ENCODE results near the gene ARID2. TPM values are rescaled to one million over a fixed set of nuclear protein-coding genes. Genes with fewer than 3 reads are reported as not detected.
A peak's percentile ranks its signal among the peaks of the same experiment; 100 is the strongest.

The ARID2 gene
- total and polyA plus RNA-seq, 2 of the 13 experiments (the other 11 are each of a cell fraction or from before 2014, with no cell fraction given) = 15.9 to 22.2 TPM

DNA sequence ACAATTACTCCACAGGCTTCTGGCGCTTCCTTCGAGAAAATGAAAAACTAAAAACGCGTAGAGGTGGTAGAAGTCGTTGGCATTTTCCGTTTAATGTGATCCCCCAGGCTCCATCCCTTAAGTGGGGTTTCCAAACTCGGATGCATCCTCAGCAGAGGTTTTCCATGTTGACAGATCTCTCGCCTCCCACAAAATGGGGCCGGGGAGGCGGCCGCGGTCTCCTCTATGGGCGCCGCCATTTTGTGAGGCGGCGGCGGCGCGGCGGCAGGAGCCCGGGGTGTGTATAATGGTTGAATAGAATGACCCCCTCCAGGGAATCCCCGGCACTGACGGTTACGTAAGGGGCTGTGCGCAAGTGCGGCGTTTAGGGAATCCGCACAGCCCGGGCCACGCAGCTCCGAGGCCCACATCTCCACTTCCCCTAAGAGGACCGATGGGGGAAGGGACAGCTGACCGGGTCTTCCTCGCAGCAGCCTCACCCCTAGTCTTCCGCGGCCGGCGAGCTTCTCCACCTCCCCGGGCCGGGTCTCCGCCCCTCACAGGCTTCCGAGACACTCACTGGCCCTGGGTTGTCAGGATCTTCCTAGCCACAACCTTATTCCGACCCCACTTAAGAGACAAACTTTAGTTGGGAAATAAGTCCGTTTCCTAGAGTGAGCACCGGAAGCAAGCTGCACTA is 2.1 kb upstream of the ARID2 start (continued):
- TF ChIP-seq, protein P1, sequence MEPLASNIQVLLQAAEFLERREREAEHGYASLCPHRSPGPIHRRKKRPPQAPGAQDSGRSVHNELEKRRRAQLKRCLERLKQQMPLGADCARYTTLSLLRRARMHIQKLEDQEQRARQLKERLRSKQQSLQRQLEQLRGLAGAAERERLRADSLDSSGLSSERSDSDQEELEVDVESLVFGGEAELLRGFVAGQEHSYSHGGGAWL (CRISPR knock-in tag; IDR thresholded peaks at IDR 0.05) = no peak
- TF ChIP-seq, protein P2, sequence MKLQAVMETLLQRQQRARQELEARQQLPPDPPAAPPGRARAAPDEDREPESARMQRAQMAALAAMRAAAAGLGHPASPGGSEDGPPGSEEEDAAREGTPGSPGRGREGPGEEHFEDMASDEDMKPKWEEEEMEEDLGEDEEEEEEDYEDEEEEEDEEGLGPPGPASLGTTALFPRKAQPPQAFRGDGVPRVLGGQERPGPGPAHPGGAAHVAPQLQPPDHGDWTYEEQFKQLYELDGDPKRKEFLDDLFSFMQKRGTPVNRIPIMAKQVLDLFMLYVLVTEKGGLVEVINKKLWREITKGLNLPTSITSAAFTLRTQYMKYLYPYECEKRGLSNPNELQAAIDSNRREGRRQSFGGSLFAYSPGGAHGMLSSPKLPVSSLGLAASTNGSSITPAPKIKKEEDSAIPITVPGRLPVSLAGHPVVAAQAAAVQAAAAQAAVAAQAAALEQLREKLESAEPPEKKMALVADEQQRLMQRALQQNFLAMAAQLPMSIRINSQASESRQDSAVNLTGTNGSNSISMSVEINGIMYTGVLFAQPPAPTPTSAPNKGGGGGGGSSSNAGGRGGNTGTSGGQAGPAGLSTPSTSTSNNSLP (IDR thresholded peaks at IDR 0.05; ENCODE audit: low read depth, low read length) = no peak
- TF ChIP-seq ZNF296 (CRISPR knock-in tag; conservative IDR thresholded peaks at IDR 0.05) (no peak), THAP11 (CRISPR knock-in tag; IDR thresholded peaks at IDR 0.05) (peak; percentile 79), MYNN (CRISPR knock-in tag; IDR thresholded peaks at IDR 0.05; ENCODE audit: low read depth) (peak; percentile 57; the same call in 1 of the 2 replicates), CREM (IDR thresholded peaks at IDR 0.05) (peak; percentile 44), CREM (CRISPR knock-in tag; IDR thresholded peaks at IDR 0.05) (no peak), ZIK1 (CRISPR knock-in tag; IDR thresholded peaks at IDR 0.05; ENCODE audit: borderline replicate concordance, low read depth) (no peak), GABPB1 (CRISPR knock-in tag; IDR thresholded peaks at IDR 0.05) (peak; percentile 86), NFE2L1 (CRISPR knock-in tag; IDR thresholded peaks at IDR 0.05; ENCODE audit: borderline replicate concordance) (no peak), DPF2 (CRISPR knock-in tag; IDR thresholded peaks at IDR 0.05; ENCODE audit: borderline replicate concordance, low read depth) (no peak), ZNF143 (CRISPR knock-in tag; IDR thresholded peaks at IDR 0.05) (peak; percentile 39; the same call in 1 of the 2 replicates), TGIF2 (CRISPR knock-in tag; IDR thresholded peaks at IDR 0.05) (peak; percentile 68; the same call in 1 of the 2 replicates), NRL (CRISPR knock-in tag; IDR thresholded peaks at IDR 0.05; ENCODE audit: borderline replicate concordance) (peak; percentile 16; the same call in 1 of the 2 replicates), HMGA1 (CRISPR knock-in tag; conservative IDR thresholded peaks at IDR 0.05) (no peak), MXD4 (CRISPR knock-in tag; IDR thresholded peaks at IDR 0.05) (no peak; the same call in 1 of the 2 replicates), NFYB (CRISPR knock-in tag; IDR thresholded peaks at IDR 0.05) (no peak), CBX2 (IDR thresholded peaks at IDR 0.05; ENCODE audit: low read depth, low read length) (no peak), CBX2 (CRISPR knock-in tag; IDR thresholded peaks at IDR 0.05; ENCODE audit: low read depth) (no peak)
- TF ChIP-seq, protein P3, sequence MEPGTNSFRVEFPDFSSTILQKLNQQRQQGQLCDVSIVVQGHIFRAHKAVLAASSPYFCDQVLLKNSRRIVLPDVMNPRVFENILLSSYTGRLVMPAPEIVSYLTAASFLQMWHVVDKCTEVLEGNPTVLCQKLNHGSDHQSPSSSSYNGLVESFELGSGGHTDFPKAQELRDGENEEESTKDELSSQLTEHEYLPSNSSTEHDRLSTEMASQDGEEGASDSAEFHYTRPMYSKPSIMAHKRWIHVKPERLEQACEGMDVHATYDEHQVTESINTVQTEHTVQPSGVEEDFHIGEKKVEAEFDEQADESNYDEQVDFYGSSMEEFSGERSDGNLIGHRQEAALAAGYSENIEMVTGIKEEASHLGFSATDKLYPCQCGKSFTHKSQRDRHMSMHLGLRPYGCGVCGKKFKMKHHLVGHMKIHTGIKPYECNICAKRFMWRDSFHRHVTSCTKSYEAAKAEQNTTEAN (CRISPR knock-in tag; conservative IDR thresholded peaks at IDR 0.05) = no peak; the same call in none of the 2 replicates
- TF ChIP-seq, protein P4, sequence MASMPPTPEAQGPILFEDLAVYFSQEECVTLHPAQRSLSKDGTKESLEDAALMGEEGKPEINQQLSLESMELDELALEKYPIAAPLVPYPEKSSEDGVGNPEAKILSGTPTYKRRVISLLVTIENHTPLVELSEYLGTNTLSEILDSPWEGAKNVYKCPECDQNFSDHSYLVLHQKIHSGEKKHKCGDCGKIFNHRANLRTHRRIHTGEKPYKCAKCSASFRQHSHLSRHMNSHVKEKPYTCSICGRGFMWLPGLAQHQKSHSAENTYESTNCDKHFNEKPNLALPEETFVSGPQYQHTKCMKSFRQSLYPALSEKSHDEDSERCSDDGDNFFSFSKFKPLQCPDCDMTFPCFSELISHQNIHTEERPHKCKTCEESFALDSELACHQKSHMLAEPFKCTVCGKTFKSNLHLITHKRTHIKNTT (CRISPR knock-in tag; IDR thresholded peaks at IDR 0.05) = no peak
- TF ChIP-seq, protein P5, sequence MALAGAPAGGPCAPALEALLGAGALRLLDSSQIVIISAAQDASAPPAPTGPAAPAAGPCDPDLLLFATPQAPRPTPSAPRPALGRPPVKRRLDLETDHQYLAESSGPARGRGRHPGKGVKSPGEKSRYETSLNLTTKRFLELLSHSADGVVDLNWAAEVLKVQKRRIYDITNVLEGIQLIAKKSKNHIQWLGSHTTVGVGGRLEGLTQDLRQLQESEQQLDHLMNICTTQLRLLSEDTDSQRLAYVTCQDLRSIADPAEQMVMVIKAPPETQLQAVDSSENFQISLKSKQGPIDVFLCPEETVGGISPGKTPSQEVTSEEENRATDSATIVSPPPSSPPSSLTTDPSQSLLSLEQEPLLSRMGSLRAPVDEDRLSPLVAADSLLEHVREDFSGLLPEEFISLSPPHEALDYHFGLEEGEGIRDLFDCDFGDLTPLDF (CRISPR knock-in tag; IDR thresholded peaks at IDR 0.05) = peak; percentile 52; the same call in 1 of the 2 replicates
- TF ChIP-seq, protein P6, sequence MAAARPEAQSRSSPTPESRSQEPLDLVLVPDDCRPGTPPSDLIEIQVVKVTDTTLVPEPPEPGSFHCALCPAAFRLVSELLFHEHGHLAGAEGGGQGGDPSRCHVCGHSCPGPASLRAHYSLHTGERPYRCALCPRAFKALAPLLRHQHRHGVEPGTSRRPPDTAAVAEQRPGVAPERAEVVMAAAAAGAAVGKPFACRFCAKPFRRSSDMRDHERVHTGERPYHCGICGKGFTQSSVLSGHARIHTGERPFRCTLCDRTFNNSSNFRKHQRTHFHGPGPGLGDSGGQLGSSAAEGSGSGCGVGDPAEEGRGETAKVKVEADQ (CRISPR knock-in tag; IDR thresholded peaks at IDR 0.05; ENCODE audit: borderline replicate concordance) = no peak

Data from HepG2 (cell line).